Stimulated activated CD4-positive, alpha-beta T cell treated with anti-CD3 and anti-CD28 coated beads, Interleukin-4, amount 100 ng/mL, for 48 hours (primary cell): Measurements from ENCODE around the gene HTR6.

Experiments
- DNase-seq, 2 donors: peaks; one replicate each; pipeline ENCODE4 v3.0.0-alpha.2; 2020; ENCODE audit warnings: low read depth in 2 of 2

HTR6 gene

GRCh38 chr1:19688041-19688842 is 23.6 kb downstream of the HTR6 start:
- DNase-seq: no peak

- DNase-seq: no peak
Observed at GRCh38 chr1:19689085-19689757, 24.5 kb downstream of the HTR6 start.

GRCh38 chr1:19689856-19690255 is 25.2 kb downstream of the HTR6 start:
- DNase-seq: no peak

- no peak for DNase-seq
Observed at GRCh38 chr1:19690342-19690741, 25.7 kb downstream of the HTR6 start.

- no peak for DNase-seq
Observed at GRCh38 chr1:19694298-19694697, 29.6 kb downstream of the HTR6 start.

GRCh38 chr1:19695772-19696171 is 31.1 kb downstream of the HTR6 start:
- no peak for DNase-seq

GRCh38 chr1:19696820-19697219 is 32.1 kb downstream of the HTR6 start:
- DNase-seq: no peak

- no peak for DNase-seq
Observed at GRCh38 chr1:19698181-19698580, 33.5 kb downstream of the HTR6 start.

GRCh38 chr1:19700079-19700777 is 35.6 kb downstream of the HTR6 start:
- no peak for DNase-seq

GRCh38 chr1:19703280-19703679 is 38.6 kb downstream of the HTR6 start:
- DNase-seq: no peak

- DNase-seq: peak; percentile 44 to 54
Observed at GRCh38 chr1:19704247-19705113, 39.8 kb downstream of the HTR6 start.

GRCh38 chr1:19705464-19705863 is 40.8 kb downstream of the HTR6 start:
- no peak for DNase-seq

GRCh38 chr1:19706136-19706535 is 41.5 kb downstream of the HTR6 start:
- DNase-seq: no peak

- DNase-seq: no peak
Observed at GRCh38 chr1:19708567-19709110, 44.0 kb downstream of the HTR6 start.

- DNase-seq: no peak
Observed at GRCh38 chr1:19709260-19709793, 44.7 kb downstream of the HTR6 start.

GRCh38 chr1:19710825-19711611 is 46.3 kb downstream of the HTR6 start:
- peak; percentile 6 to 36 for DNase-seq

GRCh38 chr1:19712928-19713327 is 48.3 kb downstream of the HTR6 start:
- DNase-seq: no peak

- DNase-seq: peak; percentile 89
Observed at GRCh38 chr1:19715334-19716203, 50.9 kb downstream of the HTR6 start.

- DNase-seq: no peak
Observed at GRCh38 chr1:19717467-19717866, 52.8 kb downstream of the HTR6 start.
